NCI-H128 (cell line): ENCODE results near the gene SHC1.

ENCODE experiments used
- DNase-seq: peaks from one replicate; lab custom pipeline; 2025; ENCODE audit not compliant: unreplicated experiment; lab: John Stamatoyannopoulos, UW

The SHC1 gene

DNA sequence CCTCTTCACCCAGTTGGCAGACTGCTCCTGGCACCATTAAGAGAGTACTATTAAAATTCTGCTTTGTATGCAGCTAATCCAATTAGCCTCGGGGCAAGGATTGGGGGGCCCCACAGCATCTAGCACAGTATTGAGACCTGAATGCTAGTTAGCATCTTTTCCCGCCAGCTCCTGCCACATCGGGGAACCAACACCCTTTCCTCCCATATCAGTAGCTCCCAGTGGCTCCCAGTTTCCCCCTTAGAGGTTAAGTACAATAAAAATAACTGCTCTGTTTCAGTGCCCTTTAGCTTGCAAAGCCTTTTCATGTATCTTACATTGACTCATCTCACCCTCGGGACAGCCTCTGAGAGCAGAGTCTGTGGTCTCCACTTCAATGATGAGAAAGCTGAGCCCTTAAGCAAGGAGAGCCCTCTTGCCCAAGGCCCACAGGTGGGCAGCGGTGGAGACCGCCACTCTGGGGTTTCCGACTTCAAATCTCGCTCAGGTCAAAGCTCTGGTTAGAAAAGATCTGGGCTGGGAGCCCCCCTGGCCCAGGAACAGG lies 29.8 kb downstream of the SHC1 start:
- DNase-seq: no peak

DNA sequence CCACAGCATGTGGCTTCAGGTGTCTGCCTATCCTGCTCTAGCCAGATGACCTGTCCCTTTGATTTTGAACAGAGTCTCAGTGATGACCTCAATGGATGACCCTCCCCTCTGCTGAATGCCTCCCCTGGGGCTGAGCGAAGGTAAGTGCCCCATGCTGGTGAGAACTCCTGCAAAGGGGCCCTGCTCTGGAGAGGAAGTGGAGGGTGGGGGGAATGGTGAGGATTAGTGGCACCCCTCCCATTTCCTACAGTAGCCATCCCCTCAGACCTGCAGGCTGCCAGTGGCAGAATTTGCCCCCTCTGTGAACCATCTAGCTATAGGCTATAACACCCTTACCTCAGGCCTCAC lies 30.4 kb downstream of the SHC1 start:
- DNase-seq: no peak

DNA sequence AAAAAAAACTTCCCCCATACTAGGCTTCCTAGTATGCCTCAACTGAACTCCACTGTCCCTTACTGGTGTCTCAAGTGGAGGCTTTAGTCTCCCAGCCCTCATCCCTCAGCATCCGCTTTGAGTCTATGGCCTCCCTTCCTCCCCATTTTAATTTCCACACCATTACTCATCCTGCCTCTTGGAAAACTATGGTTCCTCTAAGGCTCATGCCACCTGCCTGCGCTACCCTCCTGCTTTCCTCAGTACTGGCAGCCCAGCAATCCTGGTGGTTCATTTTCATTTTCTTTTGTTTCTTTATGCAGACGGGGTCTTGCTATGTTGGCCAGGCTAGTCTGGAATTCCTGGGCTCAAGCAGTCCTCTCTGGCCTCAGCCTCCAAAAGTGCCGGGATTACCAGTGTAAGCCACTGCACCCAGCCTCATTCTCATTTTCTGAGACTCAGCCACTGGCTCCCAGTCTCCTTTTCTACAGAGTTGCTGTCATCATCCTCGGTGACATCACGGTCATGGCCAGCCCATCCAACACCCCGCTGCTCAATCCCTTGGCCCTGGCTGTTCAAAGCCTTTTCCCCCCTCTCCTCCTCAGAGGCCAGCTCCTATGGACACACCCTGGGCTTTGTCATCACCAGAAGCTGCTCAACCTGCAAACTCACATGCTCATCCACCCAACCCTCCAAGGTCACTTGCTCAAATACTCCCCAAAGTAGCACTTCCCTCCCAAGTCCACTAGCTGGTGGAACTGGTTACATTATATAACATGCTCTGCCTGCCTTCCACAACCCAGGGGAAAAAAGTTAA lies 31.7 kb downstream of the SHC1 start:
- no peak for DNase-seq

DNA sequence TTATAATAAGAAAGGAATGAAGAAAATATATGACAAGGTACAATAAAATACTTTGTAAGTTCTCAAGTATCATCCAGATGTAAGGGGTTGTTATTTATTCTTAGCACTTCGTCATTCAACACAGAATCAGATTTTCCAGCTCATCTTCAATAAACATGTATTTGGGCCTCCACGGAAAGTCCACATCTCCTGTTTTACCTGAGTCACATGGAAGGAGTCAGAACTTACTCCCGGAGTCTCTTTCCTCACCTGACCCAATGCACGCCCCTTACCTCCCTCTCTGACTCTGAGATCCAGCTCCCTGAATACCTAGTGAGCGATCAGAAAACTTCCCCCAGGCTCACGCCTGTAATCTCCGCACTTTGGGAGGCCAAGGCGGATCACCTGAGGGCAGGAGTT lies 32.6 kb downstream of the SHC1 start:
- DNase-seq: no peak

DNA sequence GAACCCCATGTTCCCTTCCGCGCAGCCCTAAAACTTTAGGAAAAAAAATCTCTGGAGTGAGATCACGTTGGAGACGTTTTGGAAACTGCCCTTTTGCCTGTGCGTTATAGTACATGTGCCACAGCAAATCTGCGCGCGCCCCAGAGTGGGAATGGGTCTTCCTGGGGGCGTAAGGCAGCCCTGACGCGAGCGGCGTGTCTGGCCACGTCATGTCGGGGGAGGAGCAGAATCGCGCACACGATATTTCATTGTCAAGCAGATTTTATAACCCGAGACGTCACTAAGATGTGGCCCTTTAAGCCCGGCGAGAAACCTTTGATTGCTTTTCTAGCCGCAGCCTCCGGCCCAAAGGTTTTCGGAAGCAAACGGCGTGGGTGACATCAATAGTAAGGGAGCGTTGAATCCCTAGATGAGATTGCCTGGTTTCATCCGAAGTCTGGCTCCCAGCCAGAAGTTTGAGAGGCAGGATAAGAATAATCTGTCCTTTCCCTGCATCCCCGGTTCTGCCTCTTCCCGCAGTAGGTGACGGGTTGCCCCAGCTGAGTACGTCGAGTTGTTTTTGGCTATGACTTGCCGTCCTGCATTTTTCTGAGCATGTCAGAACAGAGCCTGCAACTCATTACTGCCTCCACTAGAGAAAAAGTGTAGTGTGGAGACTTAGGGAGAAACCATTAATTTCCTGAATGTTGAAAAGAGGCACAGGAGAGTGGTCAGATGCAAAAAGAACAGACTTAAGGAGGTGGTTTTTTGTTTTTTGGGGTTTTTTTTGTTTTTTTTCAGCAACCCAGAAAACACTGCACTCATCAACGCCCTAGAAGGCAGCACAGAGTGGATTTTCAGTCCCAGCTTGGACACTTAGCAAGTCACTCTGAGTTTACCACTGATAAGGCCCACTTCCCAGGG lies 33.2 kb downstream of the SHC1 start:
- DNase-seq: peak; percentile 90

DNA sequence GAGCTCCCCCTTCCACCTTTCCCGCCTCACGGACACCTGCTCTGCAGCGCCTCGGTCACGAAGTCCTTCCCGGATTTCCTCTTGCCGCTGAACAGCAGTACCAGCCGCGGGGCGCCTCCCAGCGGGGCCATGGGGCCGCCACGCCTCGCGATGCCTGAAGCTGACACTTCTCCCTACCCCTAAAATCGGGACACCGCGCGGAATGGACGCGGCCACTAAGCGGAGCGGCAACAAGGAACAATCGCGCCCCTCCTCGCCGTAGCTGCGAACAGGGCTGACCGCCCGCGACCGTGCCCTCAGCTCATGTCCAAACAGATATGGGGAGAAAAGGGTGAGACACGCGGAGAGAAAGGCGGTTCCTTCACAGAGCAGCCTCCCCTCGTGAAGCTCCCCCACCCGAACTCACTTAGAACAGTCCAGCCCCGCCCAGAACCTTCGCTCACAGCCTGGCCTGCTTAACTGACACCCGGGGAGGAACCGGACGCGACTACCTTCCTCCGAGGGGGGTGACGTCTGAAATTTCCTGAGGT lies 33.9 kb downstream of the SHC1 start, which contains the start of gene PMVK:
Gene PMVK (minus strand): TSS at position 165 of the 530 bp plus-strand sequence. CDS start 34 bp downstream, at position 131.
- DNase-seq: peak; percentile 94

DNA sequence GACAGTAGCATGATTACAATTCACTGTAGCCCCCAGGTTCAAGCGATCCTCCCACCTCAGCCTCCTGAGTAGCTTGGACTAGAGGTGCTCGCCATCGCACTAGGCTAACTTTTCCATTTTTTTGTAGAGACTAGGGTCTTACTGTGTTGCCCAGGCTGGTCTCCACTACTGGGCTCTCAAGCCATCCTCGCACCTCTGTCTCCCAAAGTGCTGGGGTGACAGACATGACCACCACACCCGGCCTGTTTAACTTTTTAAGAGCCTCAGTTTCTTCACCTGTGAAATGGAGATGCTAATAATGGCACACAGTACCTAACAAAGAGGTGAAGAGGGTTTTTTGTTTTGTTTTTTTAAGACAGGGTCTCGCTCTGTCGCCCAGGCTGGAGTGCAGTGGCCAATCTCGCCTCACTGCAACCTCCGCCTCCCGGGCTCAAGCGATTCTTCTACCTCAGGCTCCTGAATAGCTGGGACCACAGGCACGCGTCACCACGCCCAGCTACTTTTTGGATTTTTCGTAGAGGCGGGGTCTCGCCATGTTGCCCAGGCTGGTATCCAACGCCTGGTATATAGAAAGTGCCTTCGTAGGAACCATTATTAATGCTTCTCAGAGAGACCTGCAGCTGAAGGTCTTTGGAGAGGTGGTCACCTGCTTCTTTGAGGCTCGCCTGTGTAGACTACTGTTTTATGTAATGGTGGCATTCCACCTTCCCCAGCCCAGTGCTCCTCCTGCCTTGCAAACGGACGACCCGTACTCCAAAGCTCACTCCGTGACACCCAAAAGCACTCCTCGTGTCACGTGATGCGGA lies 34.6 kb downstream of the SHC1 start:
- no peak for DNase-seq

DNA sequence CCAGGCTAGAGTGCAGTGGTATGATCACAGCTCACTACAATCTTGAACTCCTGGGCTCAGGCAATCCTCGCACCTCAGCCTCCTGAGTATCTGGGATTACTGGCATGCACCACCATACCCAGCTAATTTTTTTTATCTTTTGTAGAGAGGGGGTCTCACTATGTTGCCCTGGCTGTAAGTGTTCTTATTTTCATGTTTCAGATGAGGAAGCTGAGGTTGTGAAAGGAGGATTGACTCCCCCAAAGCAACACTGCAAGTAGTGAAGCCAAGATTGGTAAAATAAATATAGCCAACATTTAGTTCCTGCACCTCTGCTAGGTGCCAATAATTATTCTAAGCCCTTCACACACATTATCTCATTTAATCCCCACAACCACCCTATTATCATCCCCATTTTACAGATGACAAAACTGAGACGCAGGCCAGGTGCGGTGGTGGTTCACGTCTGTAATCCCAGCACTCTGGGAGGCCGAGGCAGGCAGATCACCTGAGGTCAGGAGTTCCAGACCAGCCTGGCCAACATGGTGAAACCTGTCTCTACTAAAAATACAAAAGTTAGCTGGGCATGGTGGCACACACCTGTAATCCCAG lies 36.1 kb downstream of the SHC1 start:
- no peak for DNase-seq

DNA sequence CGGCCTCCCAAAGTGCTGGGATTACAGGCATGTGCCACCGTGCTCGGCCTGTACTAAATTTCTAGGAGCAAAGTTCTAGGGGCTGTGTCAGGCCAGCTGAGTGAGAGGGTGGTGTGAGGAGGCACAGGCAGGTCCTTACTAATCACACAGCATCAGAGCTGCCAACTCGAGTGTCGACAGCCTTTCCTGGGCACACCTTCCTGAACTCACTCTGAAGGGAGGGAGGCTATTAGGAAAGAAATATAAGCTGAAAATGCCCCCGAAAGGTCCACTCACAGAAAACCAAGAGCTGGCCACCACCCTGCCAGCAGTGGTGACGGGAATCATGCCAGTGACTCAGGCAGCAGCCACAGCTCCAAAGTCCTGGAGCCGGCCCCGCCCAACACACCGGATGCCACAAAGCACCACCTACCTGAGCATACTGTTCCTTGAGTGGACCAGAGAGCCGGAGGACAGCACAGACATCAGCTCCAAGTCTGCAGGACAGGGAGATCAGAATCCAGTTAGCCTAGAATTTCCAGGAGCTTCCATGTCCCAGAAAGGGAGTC lies 38.5 kb downstream of the SHC1 start:
- DNase-seq: no peak

DNA sequence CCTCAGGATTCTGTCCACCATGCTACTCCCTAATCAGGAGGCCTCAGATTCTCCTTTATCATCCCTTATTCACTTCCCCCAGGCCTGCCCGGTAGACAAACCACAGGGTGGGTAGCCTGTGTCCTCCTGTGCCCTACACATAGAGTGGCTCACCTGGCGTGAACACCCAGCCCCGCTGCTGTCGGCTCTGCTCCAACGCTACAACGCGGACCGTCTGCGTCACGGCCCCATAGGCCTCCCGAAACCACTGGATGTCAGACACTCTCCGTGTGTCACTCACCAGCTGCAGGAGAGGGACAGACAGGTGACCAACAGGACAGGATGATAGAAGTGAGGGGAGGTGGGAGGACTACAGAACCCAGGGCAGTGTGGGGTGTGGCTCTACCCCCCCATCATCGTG lies 44.3 kb downstream of the SHC1 start:
- no peak for DNase-seq

DNA sequence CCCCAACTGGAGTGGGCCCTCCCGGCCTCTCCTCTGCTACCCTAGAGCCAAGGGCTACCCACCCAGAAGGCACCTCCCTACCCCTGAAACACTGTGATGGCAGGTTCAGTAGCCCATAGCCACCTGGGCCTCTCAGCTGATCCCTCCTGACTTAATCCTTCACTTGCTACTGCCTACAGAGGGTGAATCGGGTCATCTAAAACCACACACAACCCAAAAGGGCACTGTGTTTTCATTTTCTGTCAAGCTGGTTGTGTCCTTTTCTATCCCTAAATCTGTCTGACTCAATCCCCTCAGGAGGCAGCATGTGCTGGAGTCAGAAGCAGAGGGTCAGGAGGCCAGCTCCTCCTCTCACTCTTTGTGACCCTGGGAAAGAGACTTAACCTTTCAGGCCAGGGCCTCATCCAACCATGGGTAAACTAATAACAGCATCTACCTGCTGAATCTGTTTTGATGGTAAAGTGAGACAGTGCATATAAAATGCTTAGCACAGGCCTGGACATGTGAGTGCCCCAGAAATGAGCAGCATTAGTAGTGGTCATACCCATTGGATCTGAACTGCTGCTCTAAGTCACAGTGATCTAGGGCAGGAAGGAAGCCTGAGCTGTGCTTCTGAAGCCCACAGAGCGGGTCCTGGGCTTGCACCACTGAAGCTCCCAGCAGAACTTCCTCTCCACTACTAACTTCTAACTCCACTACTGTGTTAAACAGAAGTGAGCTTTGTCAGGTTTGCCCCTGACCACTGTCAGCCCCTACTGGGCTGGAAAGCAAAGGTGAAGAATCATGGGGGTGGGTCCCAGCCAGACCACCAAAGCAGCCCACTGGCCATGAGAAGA lies 45.0 kb downstream of the SHC1 start:
- no peak for DNase-seq

DNA sequence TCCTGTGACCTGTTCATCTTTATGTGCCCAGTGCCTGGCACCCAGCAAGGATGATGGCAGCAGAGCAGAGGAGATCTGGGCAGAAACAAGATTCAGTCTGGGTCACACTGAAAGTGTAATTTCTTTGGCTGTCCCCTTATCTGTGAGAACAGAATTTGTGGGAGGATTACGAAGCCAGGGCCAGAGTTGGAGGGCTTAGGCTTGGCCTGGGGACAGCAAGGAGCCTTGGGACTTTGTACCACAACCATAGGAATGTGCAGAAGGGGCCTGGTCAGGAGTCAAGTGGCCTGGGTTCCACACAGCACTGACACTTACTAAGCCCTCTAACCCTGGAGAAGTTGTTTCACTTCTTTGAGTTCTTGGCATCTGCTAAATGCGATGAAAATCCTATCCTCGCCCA lies 46.9 kb downstream of the SHC1 start:
- DNase-seq: no peak

DNA sequence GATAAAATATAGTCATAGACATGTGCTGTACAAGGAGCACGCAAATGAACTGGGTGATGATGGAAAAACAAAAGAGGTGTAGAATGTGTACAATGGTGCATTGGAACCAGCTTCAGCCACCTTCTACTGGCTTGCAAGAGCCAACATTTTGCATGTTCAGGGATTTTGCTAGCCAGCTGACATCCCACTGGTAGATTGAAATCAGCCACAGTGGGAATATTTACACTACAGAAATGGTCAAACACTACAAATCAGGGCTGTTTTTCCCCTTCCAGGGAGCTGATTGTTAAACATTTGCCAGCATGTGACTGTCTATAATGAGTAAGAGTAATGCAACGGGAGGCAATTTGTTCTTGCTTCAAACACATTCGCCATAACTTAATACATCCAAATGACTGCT lies 57.3 kb downstream of the SHC1 start:
- no peak for DNase-seq

DNA sequence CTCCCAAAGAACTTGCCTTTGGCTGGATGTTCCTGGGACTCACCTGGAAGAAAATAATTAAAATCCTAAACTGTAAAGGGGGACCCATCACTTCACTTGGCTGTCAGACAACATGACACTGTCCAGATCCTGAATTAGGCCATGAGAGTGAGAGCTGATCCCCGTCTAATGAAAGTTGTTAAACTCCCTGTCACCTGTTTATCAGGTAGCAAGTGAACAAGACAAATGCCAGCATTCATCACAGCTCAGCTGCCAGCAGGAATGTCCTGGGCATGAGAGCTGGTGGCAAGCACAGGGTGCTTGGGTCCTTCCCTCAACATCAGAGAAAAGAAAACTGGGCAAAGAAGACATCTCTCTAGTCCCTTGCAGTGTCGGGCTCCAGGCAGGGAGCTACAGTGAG lies 57.8 kb downstream of the SHC1 start:
- no peak for DNase-seq
